GM12878 (cell line): ENCODE results near the gene OR11A1.

Experiments used
- CREB1 ChIP-seq: IDR thresholded peaks from 2 replicates; pipeline ENCODE4 v1.6.1; 2012; ENCODE audit warnings: low read depth, mild to moderate bottlenecking, inconsistent platforms
- CTCF ChIP-seq, 3 experiments: IDR thresholded peaks in 2 of 3; conservative IDR thresholded peaks in 1 of 3; 2 replicates each; pipeline ENCODE4 v1.5.1; 2011; ENCODE audit warnings: low read depth in 3 of 3, low read length in 3 of 3, mild to moderate bottlenecking in 3 of 3, control low read depth in 2 of 3, moderate library complexity in 2 of 3, inconsistent platforms in 1 of 3, mixed read lengths in 1 of 3; ENCODE audit not compliant: control insufficient read depth in 2 of 3, insufficient read depth in 1 of 3; ENCODE audit errors: extremely low read depth in 1 of 3
- EP300 ChIP-seq, 2 experiments: fragments of 150-350 bp in 1 of 2; IDR thresholded peaks; 2 replicates each; pipeline ENCODE4 v1.6.1; 2011 to 2012; ENCODE audit warnings: low read depth in 2 of 2, low read length in 2 of 2, borderline replicate concordance in 1 of 2, improper control_type of control experiment in 1 of 2, inconsistent platforms in 1 of 2; ENCODE audit not compliant: control insufficient read depth in 1 of 2
- EZH2 ChIP-seq: IDR thresholded peaks from 2 replicates; pipeline ENCODE4 v1.6.1; 2012; ENCODE audit warnings: low read depth, mild to moderate bottlenecking, control low read depth, inconsistent platforms, low read length, borderline replicate concordance; ENCODE audit not compliant: control insufficient read depth
- MYC ChIP-seq: IDR thresholded peaks from 2 replicates; pipeline ENCODE4 v1.6.1; 2011; ENCODE audit warnings: mild to moderate bottlenecking, low read length, moderate library complexity, inconsistent platforms; ENCODE audit not compliant: insufficient read depth, insufficient replicate concordance, insufficient read length, severe bottlenecking
- POLR2A ChIP-seq: IDR thresholded peaks from 2 replicates; pipeline ENCODE4 v1.6.1; 2011; ENCODE audit warnings: low read depth, mild to moderate bottlenecking, low read length
- RELA ChIP-seq: fragments of 450-650 bp; IDR thresholded peaks from 2 replicates; pipeline ENCODE4 v1.8.0; 2014; ENCODE audit warnings: borderline replicate concordance; ENCODE audit not compliant: partially characterized antibody
- RFX5 ChIP-seq: IDR thresholded peaks from 2 replicates; pipeline ENCODE4 v1.6.1; 2011; ENCODE audit warnings: low read depth, low read length, improper control_type of control experiment
- TAF1 ChIP-seq: IDR thresholded peaks from 2 replicates; pipeline ENCODE4 v1.6.1; 2011; ENCODE audit warnings: mild to moderate bottlenecking, low read depth, low read length, borderline replicate concordance
- TCF3 ChIP-seq: IDR thresholded peaks from 2 replicates; pipeline ENCODE4 v1.6.1; 2012; ENCODE audit warnings: low read depth, mild to moderate bottlenecking, low read length, borderline replicate concordance; ENCODE audit not compliant: insufficient read depth
- ZNF274 ChIP-seq: IDR thresholded peaks from one replicate; pipeline ENCODE4 v1.8.0; 2011; ENCODE audit not compliant: insufficient read length, insufficient read depth
- ZZZ3 ChIP-seq: IDR thresholded peaks from 2 replicates; pipeline ENCODE4 v1.6.1; 2011; ENCODE audit warnings: low read depth; ENCODE audit not compliant: control insufficient read depth, insufficient read length

- TF ChIP-seq TCF3 = no peak
- TF ChIP-seq MYC = no peak
- TF ChIP-seq ZNF274 = no peak
- no peak for TF ChIP-seq POLR2A
- TF ChIP-seq RFX5 = no peak
- no peak for TF ChIP-seq CTCF (IDR thresholded peaks at IDR 0.05 in 2 of 3, conservative IDR thresholded peaks at IDR 0.05 in 1 of 3; ENCODE audit: control insufficient read depth in 2 of 3, extremely low read depth in 1 of 3, insufficient read depth in 1 of 3, low read depth in 3 of 3, low read length in 3 of 3)
- no peak for TF ChIP-seq EZH2
- no peak for TF ChIP-seq RELA
- no peak for TF ChIP-seq TAF1
- TF ChIP-seq EP300 (IDR thresholded peaks at IDR 0.05; ENCODE audit: borderline replicate concordance in 1 of 2, control insufficient read depth in 1 of 2, low read depth in 2 of 2, low read length in 2 of 2) = no peak
- no peak for TF ChIP-seq ZZZ3
- TF ChIP-seq CREB1 = no peak
Observed at GRCh38 chr6:29500594-29500993, 43.7 kb upstream of the OR11A1 start.
